Panc1 (cell line): ENCODE data around the gene NTS. TPM values are rescaled to one million over a fixed set of nuclear protein-coding genes. Genes with fewer than 3 reads are reported as not detected.

Experiments
- ATAC-seq: fragments of 200-7000 bp; cut with Tn5 transposase; 2 replicates; pipeline ENCODE4 v1.9.1; 2020; ENCODE audit warnings: mild to moderate bottlenecking, moderate library complexity
- BruUV-seq: library from RNA; stranded (reverse); fragments of 400-500 nt; replicated peaks from 2 replicates; lab custom pipeline; 2021; lab: Mats Ljungman, UMichigan
- CTCF ChIA-PET: fragments of 300-600 bp; sonication (Branson Sonifier 250); formaldehyde crosslinking; loops from one replicate; lab custom pipeline; 2022; ENCODE audit warnings: antibody characterized with exemption; lab: Charles Lee
- POLR2A ChIA-PET: fragments of 300-600 bp; sonication (Branson Sonifier 250); formaldehyde crosslinking; loops from one replicate; lab custom pipeline; 2022; ENCODE audit warnings: antibody characterized with exemption; lab: Charles Lee
- DNase-seq: peaks from one replicate; pipeline ENCODE4 v3.0.0-alpha.2; 2010; ENCODE audit warnings: low read depth, low spot score
- H3K27ac ChIP-seq: 2 replicates; pipeline ENCODE4 v1.5.1; 2011; ENCODE audit warnings: mild to moderate bottlenecking, low read length, inconsistent platforms
- H3K27me3 ChIP-seq: fragments of 200-500 bp; sonication (Bioruptor generic); 2 replicates; pipeline ENCODE4 v1.6.0; 2014; ENCODE audit warnings: low read length, inconsistent platforms; ENCODE audit not compliant: control insufficient read depth, insufficient read depth
- H3K36me3 ChIP-seq: fragments of 200-500 bp; sonication (Bioruptor generic); 2 replicates; pipeline ENCODE4 v1.5.1; 2014; ENCODE audit warnings: inconsistent platforms, mild to moderate bottlenecking, low read length, moderate library complexity; ENCODE audit not compliant: control insufficient read depth, insufficient read depth
- H3K4me1 ChIP-seq: 2 replicates; pipeline ENCODE4 v1.5.1; 2011; ENCODE audit warnings: inconsistent platforms, mild to moderate bottlenecking, low read length, moderate library complexity; ENCODE audit not compliant: control insufficient read depth, insufficient read depth
- H3K4me3 ChIP-seq, 2 experiments: 2 replicates each; pipeline ENCODE4 v1.5.1; 2011 to 2012; ENCODE audit warnings: low read depth in 2 of 2, low read length in 2 of 2, mild to moderate bottlenecking in 2 of 2, inconsistent platforms in 1 of 2, moderate library complexity in 1 of 2
- H3K9me3 ChIP-seq: fragments of 200-500 bp; sonication (Bioruptor generic); 2 replicates; pipeline ENCODE4 v1.5.1; 2014; ENCODE audit warnings: low read depth, mild to moderate bottlenecking, inconsistent platforms, low read length, moderate library complexity; ENCODE audit not compliant: control insufficient read depth, insufficient read depth
- POLR2AphosphoS5 ChIP-seq: IDR thresholded peaks from 2 replicates; pipeline ENCODE4 v1.6.1; 2012; ENCODE audit warnings: mild to moderate bottlenecking, low read depth, low read length, moderate library complexity
- SIN3A ChIP-seq: IDR thresholded peaks from 2 replicates; pipeline ENCODE4 v1.6.1; 2012; ENCODE audit warnings: low read depth, mild to moderate bottlenecking, low read length, moderate library complexity, borderline replicate concordance; ENCODE audit not compliant: insufficient read depth
- TCF7L2 ChIP-seq: IDR thresholded peaks from 2 replicates; pipeline ENCODE4 v1.6.1; 2011; ENCODE audit warnings: mild to moderate bottlenecking, low read depth, low read length, inconsistent platforms
- in situ Hi-C: cut with HindIII; loops from 2 replicates; pipeline ENCODE4 v1.10.0; 2016; ENCODE audit warnings: low sequenced_read_pairs, low pct_unique_long_range_greater_than_20kb
- intact Hi-C: fragments of 100-400 bp; cut with micrococcal nuclease; formaldehyde crosslinking; loops from one replicate; pipeline ENCODE4 v1.10.0; 2022; ENCODE audit not compliant: unreplicated experiment
- total RNA-seq: library from RNA; stranded (reverse); gene quantifications from one replicate; pipeline ENCODE4 v1.2.1, GENCODE V29; 2021; ENCODE audit not compliant: unreplicated experiment
- TF ChIP-seq, protein P1 (sequence below), 2 experiments: IDR thresholded peaks; 2 replicates each; pipeline ENCODE4 v1.6.1; 2011 to 2012; ENCODE audit warnings: low read depth in 2 of 2, control low read depth in 1 of 2, low read length in 1 of 2, mild to moderate bottlenecking in 1 of 2, moderate library complexity in 1 of 2; ENCODE audit not compliant: insufficient read depth in 1 of 2
- TF ChIP-seq, protein P2 (sequence below): fragments of 450-650 bp; IDR thresholded peaks from 2 replicates; pipeline ENCODE4 v1.5.1; 2017; ENCODE audit warnings: mild to moderate bottlenecking

The NTS gene
- total RNA-seq, 1 experiment from 2014 or later, result 1.5 TPM

DNA sequence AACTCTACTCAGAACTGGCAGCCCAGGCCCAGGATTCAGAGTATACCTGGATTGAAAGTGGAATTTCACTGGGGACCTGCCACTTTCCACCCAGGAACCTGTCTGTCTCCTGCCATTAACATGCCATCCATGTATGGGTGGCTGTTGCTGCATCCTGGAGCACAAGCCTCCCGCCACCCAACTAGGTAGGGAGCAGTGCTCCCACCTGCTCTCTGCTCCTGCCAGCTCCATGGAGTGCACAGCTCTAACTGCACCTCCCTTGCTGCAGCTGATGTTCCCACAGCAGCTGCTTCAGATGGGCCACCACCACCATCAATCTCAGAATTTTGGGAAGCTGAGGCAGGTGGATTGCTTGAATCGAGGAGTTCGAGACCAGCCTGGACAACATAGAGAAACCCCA, 17.1 kb upstream of the NTS start:
- Histone ChIP-seq H3K9me3 (no peaks in the 10 kb centered on the region), H3K4me3 (no peak overlapping the region), H3K27me3 (no peaks in the 10 kb centered on the region), H3K27ac (no peak overlapping the region), H3K4me1 (no peaks in the 10 kb centered on the region), H3K36me3 (no peaks in the 10 kb centered on the region)
- no peak for ATAC-seq
- intact Hi-C loops, result no loop called here
- TF ChIP-seq, protein P1, sequence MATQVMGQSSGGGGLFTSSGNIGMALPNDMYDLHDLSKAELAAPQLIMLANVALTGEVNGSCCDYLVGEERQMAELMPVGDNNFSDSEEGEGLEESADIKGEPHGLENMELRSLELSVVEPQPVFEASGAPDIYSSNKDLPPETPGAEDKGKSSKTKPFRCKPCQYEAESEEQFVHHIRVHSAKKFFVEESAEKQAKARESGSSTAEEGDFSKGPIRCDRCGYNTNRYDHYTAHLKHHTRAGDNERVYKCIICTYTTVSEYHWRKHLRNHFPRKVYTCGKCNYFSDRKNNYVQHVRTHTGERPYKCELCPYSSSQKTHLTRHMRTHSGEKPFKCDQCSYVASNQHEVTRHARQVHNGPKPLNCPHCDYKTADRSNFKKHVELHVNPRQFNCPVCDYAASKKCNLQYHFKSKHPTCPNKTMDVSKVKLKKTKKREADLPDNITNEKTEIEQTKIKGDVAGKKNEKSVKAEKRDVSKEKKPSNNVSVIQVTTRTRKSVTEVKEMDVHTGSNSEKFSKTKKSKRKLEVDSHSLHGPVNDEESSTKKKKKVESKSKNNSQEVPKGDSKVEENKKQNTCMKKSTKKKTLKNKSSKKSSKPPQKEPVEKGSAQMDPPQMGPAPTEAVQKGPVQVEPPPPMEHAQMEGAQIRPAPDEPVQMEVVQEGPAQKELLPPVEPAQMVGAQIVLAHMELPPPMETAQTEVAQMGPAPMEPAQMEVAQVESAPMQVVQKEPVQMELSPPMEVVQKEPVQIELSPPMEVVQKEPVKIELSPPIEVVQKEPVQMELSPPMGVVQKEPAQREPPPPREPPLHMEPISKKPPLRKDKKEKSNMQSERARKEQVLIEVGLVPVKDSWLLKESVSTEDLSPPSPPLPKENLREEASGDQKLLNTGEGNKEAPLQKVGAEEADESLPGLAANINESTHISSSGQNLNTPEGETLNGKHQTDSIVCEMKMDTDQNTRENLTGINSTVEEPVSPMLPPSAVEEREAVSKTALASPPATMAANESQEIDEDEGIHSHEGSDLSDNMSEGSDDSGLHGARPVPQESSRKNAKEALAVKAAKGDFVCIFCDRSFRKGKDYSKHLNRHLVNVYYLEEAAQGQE (IDR thresholded peaks at IDR 0.05; ENCODE audit: insufficient read depth in 1 of 2, low read depth in 2 of 2, low read length in 1 of 2), result no peak
- TF ChIP-seq SIN3A (no peak), POLR2AphosphoS5 (no peak), TCF7L2 (no peak)
- TF ChIP-seq, protein P2, sequence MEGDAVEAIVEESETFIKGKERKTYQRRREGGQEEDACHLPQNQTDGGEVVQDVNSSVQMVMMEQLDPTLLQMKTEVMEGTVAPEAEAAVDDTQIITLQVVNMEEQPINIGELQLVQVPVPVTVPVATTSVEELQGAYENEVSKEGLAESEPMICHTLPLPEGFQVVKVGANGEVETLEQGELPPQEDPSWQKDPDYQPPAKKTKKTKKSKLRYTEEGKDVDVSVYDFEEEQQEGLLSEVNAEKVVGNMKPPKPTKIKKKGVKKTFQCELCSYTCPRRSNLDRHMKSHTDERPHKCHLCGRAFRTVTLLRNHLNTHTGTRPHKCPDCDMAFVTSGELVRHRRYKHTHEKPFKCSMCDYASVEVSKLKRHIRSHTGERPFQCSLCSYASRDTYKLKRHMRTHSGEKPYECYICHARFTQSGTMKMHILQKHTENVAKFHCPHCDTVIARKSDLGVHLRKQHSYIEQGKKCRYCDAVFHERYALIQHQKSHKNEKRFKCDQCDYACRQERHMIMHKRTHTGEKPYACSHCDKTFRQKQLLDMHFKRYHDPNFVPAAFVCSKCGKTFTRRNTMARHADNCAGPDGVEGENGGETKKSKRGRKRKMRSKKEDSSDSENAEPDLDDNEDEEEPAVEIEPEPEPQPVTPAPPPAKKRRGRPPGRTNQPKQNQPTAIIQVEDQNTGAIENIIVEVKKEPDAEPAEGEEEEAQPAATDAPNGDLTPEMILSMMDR, result no peak
- in situ Hi-C loops, result no loop called here
- CTCF ChIA-PET, result no interaction called here
- DNase-seq, result no peak
- POLR2A ChIA-PET, result no interaction called here
- no TSS peak for BruUV-seq

DNA sequence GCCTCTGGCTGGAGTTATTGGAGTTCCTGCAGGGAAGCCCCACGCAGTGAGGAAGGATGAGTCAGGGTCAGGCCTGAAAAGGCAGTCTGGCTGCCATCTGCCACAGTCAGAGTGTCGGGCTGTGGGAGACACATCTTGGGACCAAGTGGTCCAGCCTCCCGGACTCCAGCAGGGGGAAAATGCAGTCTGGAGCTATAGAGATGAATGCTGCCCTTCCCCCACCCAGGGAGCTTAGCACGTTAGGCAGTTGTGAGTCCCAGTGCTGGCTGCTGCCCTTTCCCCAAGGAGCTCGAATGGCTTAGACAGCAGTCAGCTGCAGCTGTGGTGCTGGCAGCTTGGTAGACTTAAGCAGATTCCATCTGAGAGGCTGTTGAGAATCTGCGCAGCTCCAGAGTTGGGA, 8.2 kb upstream of the NTS start:
- Histone ChIP-seq H3K27ac (no peak overlapping the region), H3K27me3 (no peaks in the 10 kb centered on the region), H3K9me3 (no peaks in the 10 kb centered on the region), H3K4me3 (no peak overlapping the region), H3K4me1 (no peaks in the 10 kb centered on the region), H3K36me3 (no peaks in the 10 kb centered on the region)
- no peak for DNase-seq
- CTCF ChIA-PET, result no interaction called here
- in situ Hi-C loops (no loop called here), intact Hi-C loops (no loop called here)
- no peak for ATAC-seq
- no TSS peak for BruUV-seq
- TF ChIP-seq, protein P2, result no peak
- no peak for TF ChIP-seq SIN3A
- TF ChIP-seq, protein P1 (IDR thresholded peaks at IDR 0.05; ENCODE audit: insufficient read depth in 1 of 2, low read depth in 2 of 2, low read length in 1 of 2), result no peak
- TF ChIP-seq POLR2AphosphoS5, result no peak
- TF ChIP-seq TCF7L2, result no peak
- POLR2A ChIA-PET, result no interaction called here
